IMR-90 (cell line): ENCODE measurements around the gene GNG8. TPM values are rescaled to one million over a fixed set of nuclear protein-coding genes. Genes with fewer than 3 reads are reported as not detected.
A peak's percentile ranks its signal among the peaks of the same experiment; 100 is the strongest.

Source experiments
- ATAC-seq: fragments of 200-7000 bp; cut with Tn5 transposase; 2 replicates; pipeline ENCODE4 v1.9.1; 2020; ENCODE audit warnings: low read depth, mild to moderate bottlenecking, moderate library complexity
- BruUV-seq: library from RNA; stranded (reverse); fragments of 400-500 nt; replicated peaks from 2 replicates; lab custom pipeline; 2021; lab: Mats Ljungman, UMichigan
- CTCF ChIA-PET: fragments of 300-600 bp; formaldehyde crosslinking; extraction: SDS; loops from one replicate; lab custom pipeline; 2021; ENCODE audit warnings: antibody characterized with exemption; lab: Yijun Ruan, JAX
- POLR2A ChIA-PET: fragments of 300-600 bp; sonication (Branson Sonifier 250); formaldehyde crosslinking; loops from one replicate; lab custom pipeline; 2022; ENCODE audit warnings: antibody characterized with exemption; ENCODE audit not compliant: unreplicated experiment; lab: Charles Lee
- DNase-seq: peaks from one replicate; pipeline ENCODE4 v3.0.0; 2013
- H2AFZ ChIP-seq: replicated peaks from 2 replicates; pipeline ENCODE3; 2013; ENCODE audit warnings: low read length, mild to moderate bottlenecking; ENCODE audit not compliant: poor library complexity
- H2AK5ac ChIP-seq: 2 replicates; pipeline ENCODE4 v1.6.1; 2013; ENCODE audit warnings: low read depth, low read length, inconsistent platforms
- H2AK9ac ChIP-seq: replicated peaks from 2 replicates; pipeline ENCODE3; 2013; ENCODE audit warnings: mild to moderate bottlenecking, low read depth, low read length, moderate library complexity; ENCODE audit not compliant: poor library complexity
- H2BK120ac ChIP-seq: 2 replicates; pipeline ENCODE4 v1.6.1; 2013; ENCODE audit warnings: low read depth, low read length, inconsistent platforms
- H2BK15ac ChIP-seq: 3 replicates; pipeline ENCODE4 v1.6.1; 2013; ENCODE audit warnings: low read depth, low read length, inconsistent platforms
- H2BK20ac ChIP-seq: 2 replicates; pipeline ENCODE4 v1.6.1; 2013; ENCODE audit warnings: low read depth, mild to moderate bottlenecking, inconsistent platforms, low read length, moderate library complexity
- H2BK5ac ChIP-seq: 2 replicates; pipeline ENCODE4 v1.6.1; 2013; ENCODE audit warnings: mild to moderate bottlenecking, low read depth, low read length, inconsistent platforms; ENCODE audit not compliant: poor library complexity, severe bottlenecking
- H3K14ac ChIP-seq: replicated peaks from 2 replicates; pipeline ENCODE4 v1.6.1; 2013; ENCODE audit warnings: low read depth, low read length, inconsistent platforms
- H3K18ac ChIP-seq: 2 replicates; pipeline ENCODE4 v1.6.1; 2013; ENCODE audit warnings: low read depth, low read length, control low read depth
- H3K23ac ChIP-seq: 2 replicates; pipeline ENCODE4 v1.6.1; 2013; ENCODE audit warnings: low read depth, low read length, inconsistent platforms
- H3K27ac ChIP-seq: 2 replicates; pipeline ENCODE4 v1.5.1; 2013; ENCODE audit warnings: mild to moderate bottlenecking, control low read depth, low read length; ENCODE audit not compliant: insufficient read depth
- H3K27me3 ChIP-seq: 2 replicates; pipeline ENCODE4 v1.6.1; 2013; ENCODE audit warnings: low read length; ENCODE audit not compliant: control insufficient read depth, insufficient read depth
- H3K36me3 ChIP-seq: 2 replicates; pipeline ENCODE4 v1.6.1; 2013; ENCODE audit warnings: low read length, mixed read lengths; ENCODE audit not compliant: control insufficient read depth, insufficient read depth
- H3K4ac ChIP-seq: 2 replicates; pipeline ENCODE4 v1.6.1; 2013; ENCODE audit warnings: low read depth, low read length, inconsistent platforms
- H3K4me1 ChIP-seq: 2 replicates; pipeline ENCODE4 v1.6.1; 2013; ENCODE audit warnings: low read length, mixed read lengths; ENCODE audit not compliant: control insufficient read depth, insufficient read depth
- H3K4me2 ChIP-seq: 2 replicates; pipeline ENCODE4 v1.6.1; 2013; ENCODE audit warnings: low read depth, mild to moderate bottlenecking, control low read depth, low read length, moderate library complexity
- H3K4me3 ChIP-seq: 2 replicates; pipeline ENCODE4 v1.5.1; 2013; ENCODE audit warnings: low read depth, mild to moderate bottlenecking, control low read depth, low read length, moderate library complexity; ENCODE audit not compliant: insufficient read depth
- H3K56ac ChIP-seq: 2 replicates; pipeline ENCODE4 v1.6.1; 2013; ENCODE audit warnings: low read length, inconsistent platforms; ENCODE audit not compliant: insufficient read depth; ENCODE audit errors: extremely low read depth
- H3K79me1 ChIP-seq, 2 experiments: 2 replicates each; pipeline ENCODE4 v1.6.1; 2013; ENCODE audit warnings: low read length in 2 of 2, inconsistent platforms in 1 of 2, low read depth in 1 of 2
- H3K9ac ChIP-seq: 2 replicates; pipeline ENCODE4 v1.6.1; 2013; ENCODE audit warnings: low read depth, low read length, control low read depth
- H3K9me1 ChIP-seq: 2 replicates; pipeline ENCODE4 v1.6.1; 2013; ENCODE audit warnings: low read length, inconsistent platforms; ENCODE audit not compliant: insufficient read depth
- H3K9me3 ChIP-seq: 2 replicates; pipeline ENCODE4 v1.6.1; 2013; ENCODE audit warnings: low read length; ENCODE audit not compliant: control insufficient read depth, insufficient read depth
- H4K20me1 ChIP-seq: 2 replicates; pipeline ENCODE4 v1.6.1; 2013; ENCODE audit warnings: low read length, inconsistent platforms; ENCODE audit not compliant: insufficient read depth
- H4K5ac ChIP-seq: 2 replicates; pipeline ENCODE4 v1.6.1; 2013; ENCODE audit warnings: mild to moderate bottlenecking, low read depth, low read length, control low read depth
- H4K8ac ChIP-seq, 2 experiments: 2 replicates each; pipeline ENCODE4 v1.6.1; 2013; ENCODE audit warnings: low read depth in 2 of 2, low read length in 2 of 2, control low read depth in 1 of 2, inconsistent platforms in 1 of 2
- H4K91ac ChIP-seq: 2 replicates; pipeline ENCODE4 v1.6.1; 2013; ENCODE audit warnings: low read depth, low read length, inconsistent platforms; ENCODE audit not compliant: insufficient read depth
- CEBPB ChIP-seq: IDR thresholded peaks from 2 replicates; pipeline ENCODE4 v1.6.1; 2012; ENCODE audit warnings: low read depth, low read length, improper control_type of control experiment
- MAZ ChIP-seq: IDR thresholded peaks from 2 replicates; pipeline ENCODE4 v1.6.1; 2012; ENCODE audit warnings: low read depth, mild to moderate bottlenecking, low read length, improper control_type of control experiment, moderate library complexity, borderline replicate concordance
- RCOR1 ChIP-seq: IDR thresholded peaks from 2 replicates; pipeline ENCODE4 v1.6.1; 2012; ENCODE audit warnings: mild to moderate bottlenecking, low read length, improper control_type of control experiment; ENCODE audit not compliant: insufficient replicate concordance
- WGBS, 2 experiments: methylation state at CpG; one replicate each; pipeline versions ENCODE4 v1.1.5 to v1.1.7; 2013; ENCODE audit warnings: missing lambda C conversion rate in 2 of 2; ENCODE audit not compliant: insufficient read length in 1 of 2; ENCODE audit errors: extremely low coverage in 2 of 2; 5-methylcytosine and 5-hydroxymethylcytosine counted together
- dilution Hi-C: fragments of 300-500 bp; cut with HindIII; formaldehyde crosslinking; loops from one replicate; pipeline ENCODE4 v1.14.3; 2018; ENCODE audit warnings: low sequenced_read_pairs; ENCODE audit not compliant: unreplicated experiment
- in situ Hi-C: fragments of 300-500 bp; cut with MboI; formaldehyde crosslinking; loops from 3 replicates; pipeline ENCODE4 v1.14.3; 2019; ENCODE audit warnings: low sequenced_read_pairs, inconsistent platforms, mixed read lengths
- intact Hi-C: fragments of 100-400 bp; cut with micrococcal nuclease; formaldehyde crosslinking; loops from 2 replicates; pipeline ENCODE4 v1.10.0; 2022
- polyA plus RNA-seq, 3 experiments: library from polyadenylated mRNA; depleted of rRNA; stranded (reverse); fragments of >200 nt; gene quantifications; 2 replicates each; pipeline ENCODE4 v1.2.3, GENCODE V29; 2012; ENCODE audit warnings: low replicate concordance in 1 of 3
- total RNA-seq: library from RNA; depleted of rRNA; stranded (reverse); fragments of >200 nt; gene quantifications from 2 replicates; pipeline ENCODE4 v1.2.3, GENCODE V29; 2012

The GNG8 gene
- total and polyA plus RNA-seq, 2 of the 4 experiments (the other 2 are of a cell fraction), result not detected

DNA sequence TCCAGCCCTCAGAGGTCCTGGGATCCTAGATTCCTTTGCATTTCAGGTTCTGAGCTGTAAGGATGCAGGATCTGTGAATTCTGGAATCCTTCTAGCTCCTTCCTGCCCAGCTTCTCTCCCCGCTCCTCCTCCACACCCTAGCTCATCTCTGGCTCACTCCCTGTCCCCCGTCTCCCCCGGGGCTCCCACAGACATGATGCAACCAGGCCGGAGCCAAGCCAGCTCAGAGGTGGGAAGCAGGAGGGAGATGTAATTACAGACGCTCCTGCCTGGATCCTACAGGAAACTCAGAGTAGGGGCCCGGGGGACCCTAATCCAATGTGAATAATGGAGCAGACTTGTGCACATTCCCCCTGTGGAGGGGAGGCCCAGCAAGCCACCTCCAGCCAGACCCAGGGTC, 4.5 kb downstream of the GNG8 start:
- Histone ChIP-seq H2BK20ac (peak overlapping the region; percentile 68), H2AFZ (peak overlapping the region; percentile 58), H3K56ac (no peak overlapping the region), H3K4me2 (no peak overlapping the region), H3K14ac (peak overlapping the region; percentile 69), H3K9ac (0 out of 2 replicates have a peak overlapping the region, but pooled peaks have one; percentile 7), H3K79me1 (no peaks in the 10 kb centered on the region), H4K20me1 (no peaks in the 10 kb centered on the region), H3K4ac (peak overlapping the region; percentile 82), H4K5ac (peak overlapping the region; percentile 56), H2BK120ac (peak overlapping the region; percentile 80), H2AK5ac (peak overlapping the region; percentile 27; the same call in 1 of the 2 replicates), H3K18ac (peak overlapping the region; percentile 53), H2BK5ac (no peak overlapping the region), H3K9me1 (no peaks in the 10 kb centered on the region), H4K91ac (peak overlapping the region; percentile 58), H3K23ac (peak overlapping the region; percentile 51; the same call in 1 of the 2 replicates), H2AK9ac (peak overlapping the region; percentile 4), H3K9me3 (no peaks in the 10 kb centered on the region), H3K4me3 (no peak overlapping the region), H3K36me3 (no peaks in the 10 kb centered on the region), H3K27me3 (no peaks in the 10 kb centered on the region; the same call in 1 of the 2 replicates), H3K4me1 (peaks cover 13% of the 10 kb centered on the region), H3K27ac (no peak overlapping the region), H4K8ac (peak overlapping the region; percentile 20 to 85; a peak in 3 of 4 replicates), H2BK15ac (0 out of 3 replicates have a peak overlapping the region, but pooled peaks have one; percentile 19)
- POLR2A ChIA-PET, result interaction anchor here (1.0 kb wide), 1 partner anchor 30 kb away, joined by 3 read pairs; the partner anchor contains the start of gene CALM3
- intact Hi-C loops (no loop called here), in situ Hi-C loops (no loop called here), dilution Hi-C loops (no loop called here)
- WGBS, 2 experiments, result no CpG with 5 or more reads among the region's 6 CpGs
- TF ChIP-seq RCOR1 (no peak), CEBPB (peak; percentile 90), MAZ (peak; percentile 59; the same call in 1 of the 2 replicates)
- ATAC-seq (peak; percentile 65), DNase-seq (peak; percentile 61)
- CTCF ChIA-PET, result interaction anchor here (1.1 to 1.5 kb wide), 2 partner anchors 27 to 30 kb away, joined by 3 to 5 read pairs; partner anchors contain the start of gene DACT3
- BruUV-seq, result no TSS peak
